HUES6 (cell line): ENCODE results near the gene LKAAEAR1.

ENCODE experiments used
- H3K27ac ChIP-seq: 2 replicates; pipeline ENCODE4 v1.7.0; 2013; ENCODE audit warnings: low read depth, mild to moderate bottlenecking, low read length, inconsistent platforms
- H3K27me3 ChIP-seq: 2 replicates; pipeline ENCODE4 v1.6.1; 2013; ENCODE audit warnings: low read length; ENCODE audit not compliant: control insufficient read depth, insufficient read depth
- H3K36me3 ChIP-seq: 2 replicates; pipeline ENCODE4 v1.6.1; 2013; ENCODE audit warnings: low read length; ENCODE audit not compliant: control insufficient read depth, insufficient read depth
- H3K4me1 ChIP-seq: 2 replicates; pipeline ENCODE4 v1.6.1; 2013; ENCODE audit warnings: low read length; ENCODE audit not compliant: control insufficient read depth, insufficient read depth
- H3K4me3 ChIP-seq: 2 replicates; pipeline ENCODE4 v1.5.1; 2013; ENCODE audit warnings: low read depth, low read length
- H3K9ac ChIP-seq: one replicate; pipeline ENCODE4 v1.6.1; 2013; ENCODE audit warnings: mild to moderate bottlenecking, low read length
- H3K9me3 ChIP-seq: 2 replicates; pipeline ENCODE4 v1.6.1; 2013; ENCODE audit warnings: low read depth, low read length; ENCODE audit not compliant: control insufficient read depth, insufficient read depth

LKAAEAR1 gene

GRCh38 chr20:64082820-64083377, 1.3 kb downstream of the LKAAEAR1 start:
- H3K27me3 ChIP-seq: peaks cover 61% of the 10 kb centered on the region

GRCh38 chr20:64082126-64082731, 2.0 kb downstream of the LKAAEAR1 start:
- H3K4me1 ChIP-seq: peaks cover 31% of the 10 kb centered on the region
- H3K4me3 ChIP-seq: peak overlapping the region; percentile 13; the same call in 1 of the 2 replicates
- H3K9ac ChIP-seq: no peak overlapping the region

More at GRCh38 chr20:64082820-64083377, 1.3 kb downstream of the LKAAEAR1 start:
- H3K9me3 ChIP-seq: no peaks in the 10 kb centered on the region
- peak overlapping the region; percentile 76 for H3K4me3 ChIP-seq
- H3K36me3 ChIP-seq: no peaks in the 10 kb centered on the region
- H3K27ac ChIP-seq: no peak overlapping the region
- no peak overlapping the region for H3K9ac ChIP-seq
- H3K4me1 ChIP-seq: peaks cover 31% of the 10 kb centered on the region

GRCh38 chr20:64081624-64081964, 2.6 kb downstream of the LKAAEAR1 start:
- H3K27me3 ChIP-seq: peaks cover 59% of the 10 kb centered on the region
- no peaks in the 10 kb centered on the region for H3K9me3 ChIP-seq
- peaks cover 31% of the 10 kb centered on the region for H3K4me1 ChIP-seq
- no peaks in the 10 kb centered on the region for H3K36me3 ChIP-seq
- no peak overlapping the region for H3K4me3 ChIP-seq
- H3K27ac ChIP-seq: no peak overlapping the region
- no peak overlapping the region for H3K9ac ChIP-seq

More at GRCh38 chr20:64082126-64082731, 2.0 kb downstream of the LKAAEAR1 start:
- Histone ChIP-seq H3K9me3 (no peaks in the 10 kb centered on the region), H3K36me3 (no peaks in the 10 kb centered on the region), H3K27me3 (peaks cover 59% of the 10 kb centered on the region), H3K27ac (no peak overlapping the region)

- H3K9me3 ChIP-seq: no peaks in the 10 kb centered on the region
- peaks cover 31% of the 10 kb centered on the region for H3K4me1 ChIP-seq
- H3K4me3 ChIP-seq: peak overlapping the region; percentile 87
- no peak overlapping the region for H3K9ac ChIP-seq
- H3K27me3 ChIP-seq: peaks cover 56% of the 10 kb centered on the region
- no peak overlapping the region for H3K27ac ChIP-seq
- H3K36me3 ChIP-seq: no peaks in the 10 kb centered on the region
Measured at GRCh38 chr20:64080813-64081623, 3.2 kb downstream of the LKAAEAR1 start.

- Histone ChIP-seq H3K27ac (no peak within 1 kb of the TSS), H3K9ac (peak within 1 kb of the TSS; percentile 46), H3K36me3 (no peaks in the 10 kb centered on the region), H3K27me3 (peaks cover 48% of the 10 kb centered on the region), H3K4me3 (peak within 1 kb of the TSS; percentile 87), H3K9me3 (no peaks in the 10 kb centered on the region), H3K4me1 (peaks cover 31% of the 10 kb centered on the region)
Measured at GRCh38 chr20:64080013-64080812, 4.0 kb downstream of the LKAAEAR1 start, which contains the start of gene OPRL1. Gene OPRL1, plus strand, starts transcription at chr20:64080082. Its CDS starts 12,639 bp downstream, at chr20:64092721.

- peaks cover 29% of the 10 kb centered on the region for H3K4me1 ChIP-seq
- no peaks in the 10 kb centered on the region for H3K9me3 ChIP-seq
- peak within 1 kb of the TSS; percentile 87 for H3K4me3 ChIP-seq
- peak within 1 kb of the TSS; percentile 46 for H3K9ac ChIP-seq
- H3K27me3 ChIP-seq: peaks cover 40% of the 10 kb centered on the region
- H3K27ac ChIP-seq: no peak within 1 kb of the TSS
- H3K36me3 ChIP-seq: no peaks in the 10 kb centered on the region
Measured at GRCh38 chr20:64079273-64080012, 4.8 kb downstream of the LKAAEAR1 start, which contains the start of gene RGS19. Gene RGS19, minus strand, starts transcription at chr20:64079518. Its CDS starts 2,632 bp downstream, at chr20:64076886.

- peaks cover 27% of the 10 kb centered on the region for H3K4me1 ChIP-seq
- H3K9me3 ChIP-seq: no peaks in the 10 kb centered on the region
- peaks cover 4% of the 10 kb centered on the region; the same call in 1 of the 2 replicates for H3K36me3 ChIP-seq
- H3K4me3 ChIP-seq: peak overlapping the region; percentile 72
- H3K9ac ChIP-seq: peak overlapping the region; percentile 46
- no peak overlapping the region for H3K27ac ChIP-seq
- peaks cover 35% of the 10 kb centered on the region for H3K27me3 ChIP-seq
Measured at GRCh38 chr20:64078934-64079272, 5.3 kb downstream of the LKAAEAR1 start.

- Histone ChIP-seq H3K4me1 (peaks cover 23% of the 10 kb centered on the region), H3K27ac (no peak overlapping the region), H3K27me3 (peaks cover 27% of the 10 kb centered on the region), H3K9me3 (no peaks in the 10 kb centered on the region), H3K36me3 (peaks cover 6% of the 10 kb centered on the region; the same call in 1 of the 2 replicates), H3K9ac (no peak overlapping the region), H3K4me3 (no peak overlapping the region)
Measured at GRCh38 chr20:64077876-64078551, 6.2 kb downstream of the LKAAEAR1 start.

GRCh38 chr20:64077541-64077875, 6.7 kb downstream of the LKAAEAR1 start:
- H3K9me3 ChIP-seq: no peaks in the 10 kb centered on the region
- peaks cover 23% of the 10 kb centered on the region; the same call in 1 of the 2 replicates for H3K27me3 ChIP-seq
- peaks cover 22% of the 10 kb centered on the region for H3K4me1 ChIP-seq
- no peak overlapping the region for H3K4me3 ChIP-seq
- H3K36me3 ChIP-seq: peaks cover 9% of the 10 kb centered on the region; the same call in 1 of the 2 replicates
- no peak overlapping the region for H3K27ac ChIP-seq
- no peak overlapping the region for H3K9ac ChIP-seq

GRCh38 chr20:64077094-64077493, 7.1 kb downstream of the LKAAEAR1 start:
- Histone ChIP-seq H3K27ac (no peak overlapping the region), H3K4me3 (no peak overlapping the region), H3K4me1 (peaks cover 18% of the 10 kb centered on the region), H3K9ac (no peak overlapping the region), H3K27me3 (peaks cover 19% of the 10 kb centered on the region; the same call in 1 of the 2 replicates), H3K36me3 (peaks cover 14% of the 10 kb centered on the region), H3K9me3 (no peaks in the 10 kb centered on the region)
